Brain microvascular endothelial cell (primary cell): ENCODE measurements around the gene GLT8D2.

ENCODE experiments used
- DNase-seq: peaks from one replicate; pipeline ENCODE4 v3.0.0-alpha.2; 2020
- H3K27ac ChIP-seq: fragments of 250-450 bp; sonication (Bioruptor Pico); 2 replicates; pipeline ENCODE4 v1.5.1; 2020; ENCODE audit warnings: mild to moderate bottlenecking, moderate library complexity
- H3K27me3 ChIP-seq: fragments of 250-450 bp; sonication (Bioruptor Pico); replicated peaks from 2 replicates; pipeline ENCODE4 v1.5.1; 2020; ENCODE audit warnings: mild to moderate bottlenecking
- H3K36me3 ChIP-seq: fragments of 250-450 bp; sonication (Bioruptor Pico); replicated peaks from 2 replicates; pipeline ENCODE4 v1.5.1; 2020; ENCODE audit warnings: mild to moderate bottlenecking
- H3K4me3 ChIP-seq: 2 replicates; pipeline ENCODE4 v1.5.1; 2011; ENCODE audit warnings: low read depth, mild to moderate bottlenecking, control low read depth, low read length, moderate library complexity
- CTCF ChIP-seq: IDR thresholded peaks from 2 replicates; pipeline ENCODE4 v1.5.1; 2011; ENCODE audit warnings: low read depth, mild to moderate bottlenecking, moderate library complexity, low read length, control low read depth, inconsistent platforms; ENCODE audit errors: missing control alignments
- in situ Hi-C: cut with HindIII; loops from 2 replicates; pipeline ENCODE4 v1.10.0; 2017; ENCODE audit warnings: low sequenced_read_pairs, low pct_ligation_motif_present

The GLT8D2 gene

DNA sequence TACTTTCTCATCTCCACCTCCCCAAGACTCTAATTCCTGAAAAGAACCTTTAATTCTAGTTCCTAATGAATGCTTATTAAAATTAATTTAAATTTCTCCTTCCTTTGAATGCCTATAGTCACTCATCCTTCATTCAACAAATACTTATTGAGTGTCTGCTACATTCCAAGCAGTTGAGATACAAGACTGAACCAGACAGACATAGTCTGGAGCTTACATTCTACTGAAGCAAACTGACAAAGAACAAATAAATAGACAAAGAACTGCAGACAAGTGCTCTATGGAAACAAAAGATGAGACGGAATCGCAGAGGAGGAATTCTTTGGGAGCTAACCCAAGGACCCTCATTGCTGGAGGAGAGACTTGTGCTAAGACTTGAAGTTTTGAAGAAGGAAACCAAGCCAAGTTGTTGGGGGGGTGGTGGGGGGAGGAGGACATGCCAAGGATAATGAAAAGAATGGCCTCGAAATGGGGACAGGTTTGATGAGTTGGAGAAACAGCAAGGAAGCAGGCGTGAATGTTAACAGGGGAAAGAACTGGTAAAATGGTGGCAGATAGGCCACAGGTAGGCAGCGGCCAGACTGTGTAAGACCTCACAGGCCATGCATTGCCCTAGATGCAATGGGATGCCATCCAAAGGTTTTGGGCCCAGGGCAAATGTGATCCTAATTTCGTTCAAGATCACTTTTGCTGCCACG, 94.0 kb downstream of the GLT8D2 start:
- Histone ChIP-seq H3K27ac (peak overlapping the region; percentile 89), H3K4me3 (peak overlapping the region; percentile 92), H3K36me3 (peaks cover 25% of the 10 kb centered on the region), H3K27me3 (no peaks in the 10 kb centered on the region)
- no peak for TF ChIP-seq CTCF
- in situ Hi-C loops: no loop called here
- no peak for DNase-seq

- Histone ChIP-seq H3K4me3 (no peak overlapping the region), H3K27me3 (no peaks in the 10 kb centered on the region), H3K36me3 (peaks cover 55% of the 10 kb centered on the region), H3K27ac (no peak overlapping the region)
- no peak for TF ChIP-seq CTCF
- in situ Hi-C loops: no loop called here
- DNase-seq: no peak
Observed at GRCh38 chr12:103952497-103952896, 97.5 kb downstream of the GLT8D2 start.

DNA sequence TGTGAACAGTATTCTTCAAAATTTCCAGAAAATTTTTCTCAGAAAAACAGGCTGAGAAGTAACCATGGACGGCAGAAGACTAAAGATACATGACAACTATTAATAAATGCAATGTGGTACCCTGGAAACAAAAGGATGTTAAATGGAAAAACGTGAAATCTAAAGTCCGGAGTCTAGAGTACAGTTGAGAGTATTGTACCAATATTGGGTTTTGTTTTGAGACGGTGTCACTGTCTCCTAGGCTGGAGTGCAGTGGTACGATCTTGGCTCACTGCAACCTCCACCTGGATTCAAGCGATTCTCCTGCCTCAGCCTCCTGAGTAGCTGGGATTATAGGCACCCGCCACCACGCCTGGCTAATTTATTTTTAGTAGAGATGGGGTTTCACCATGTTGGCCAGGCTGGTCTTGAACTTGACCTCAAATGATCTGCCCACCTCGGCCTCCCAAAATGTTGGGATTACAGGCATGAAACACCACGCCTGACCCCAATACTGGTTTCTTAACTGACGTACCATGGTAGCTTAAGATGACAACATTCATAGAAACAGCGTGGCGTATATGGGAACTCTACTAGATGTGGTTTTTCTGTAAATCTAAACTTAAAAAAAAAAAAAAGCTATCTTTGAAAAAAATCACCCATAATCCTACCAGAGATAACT, 101.1 kb downstream of the GLT8D2 start:
- DNase-seq: no peak
- in situ Hi-C loops: no loop called here
- H3K4me3 ChIP-seq: no peak overlapping the region
- H3K27ac ChIP-seq: no peak overlapping the region
- no peaks in the 10 kb centered on the region for H3K27me3 ChIP-seq
- TF ChIP-seq CTCF: no peak
- H3K36me3 ChIP-seq: peaks cover 90% of the 10 kb centered on the region

DNA sequence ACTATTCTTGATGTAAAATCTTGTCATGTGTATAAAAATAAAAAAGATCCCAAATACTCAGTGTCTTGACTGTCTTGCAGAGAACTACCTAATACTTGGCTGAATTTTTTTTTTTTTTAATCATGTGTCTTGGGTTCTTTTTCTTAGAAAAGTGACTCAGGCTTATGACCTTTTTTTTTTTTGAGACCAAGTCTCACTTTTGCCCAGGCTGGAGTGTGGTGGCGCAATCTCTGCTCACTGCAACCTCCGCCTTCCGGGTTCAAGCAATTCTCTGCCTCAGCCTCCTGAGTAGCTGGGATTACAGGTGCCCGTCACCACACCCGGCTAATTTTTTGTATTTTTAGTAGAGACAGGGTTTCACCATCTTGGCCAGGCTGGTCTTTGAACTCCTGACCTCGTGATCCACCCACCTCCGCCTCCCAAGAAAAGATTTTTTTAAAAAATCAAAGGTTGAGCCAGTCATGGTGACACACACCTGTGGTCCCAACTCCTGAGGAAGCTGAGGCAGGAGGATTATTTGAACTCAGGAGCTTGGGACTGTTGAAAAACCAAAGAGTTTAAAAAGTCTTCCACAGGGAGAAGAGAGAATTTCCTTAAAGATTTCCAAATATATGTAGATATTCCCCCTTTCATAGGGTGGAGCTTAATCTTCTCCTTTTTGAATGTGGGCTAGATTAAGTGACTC, 102.0 kb downstream of the GLT8D2 start:
- in situ Hi-C loops: no loop called here
- Histone ChIP-seq H3K4me3 (no peak overlapping the region), H3K36me3 (peaks cover 90% of the 10 kb centered on the region), H3K27me3 (no peaks in the 10 kb centered on the region), H3K27ac (no peak overlapping the region)
- no peak for TF ChIP-seq CTCF
- DNase-seq: no peak

DNA sequence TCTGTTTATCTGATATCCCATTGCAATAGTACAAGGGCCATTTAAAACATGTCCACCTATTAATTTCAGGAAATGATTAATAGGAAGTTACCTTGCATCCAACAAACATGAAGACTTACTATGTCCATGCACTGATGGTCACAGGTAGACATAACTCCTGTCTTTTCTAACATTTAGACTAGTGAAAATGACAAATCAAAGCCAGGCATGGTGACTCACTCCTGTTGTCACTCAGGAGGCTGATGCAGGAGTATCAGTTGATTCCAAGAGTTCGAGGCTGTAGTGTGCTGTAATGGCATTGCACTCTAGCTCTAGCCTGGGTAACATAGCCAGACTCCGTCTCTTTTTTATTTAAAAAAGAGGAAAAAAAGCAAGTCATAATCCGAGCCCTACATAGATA, 105.0 kb downstream of the GLT8D2 start:
- Histone ChIP-seq H3K36me3 (peaks cover 90% of the 10 kb centered on the region), H3K27ac (no peak overlapping the region)
- DNase-seq: no peak

More for the DNA sequence above, 105.0 kb downstream of the GLT8D2 start:
- no peaks in the 10 kb centered on the region for H3K27me3 ChIP-seq
- in situ Hi-C loops: no loop called here
- no peak for TF ChIP-seq CTCF
- no peak overlapping the region for H3K4me3 ChIP-seq
